Muscle layer of duodenum (tissue), 2 donors: Measurements from ENCODE around the gene UBE2K.
"Not testable (repeated sequence)": the region's sequence is repeated elsewhere in the genome, so short reads cannot be mapped to it uniquely, and the experiment has no call there.

Experiments used
- H3K27ac ChIP-seq: one replicate; pipeline ENCODE4 v1.7.0; 2013; ENCODE audit warnings: mild to moderate bottlenecking, low read length
- H3K27me3 ChIP-seq: one replicate; pipeline ENCODE4 v1.7.0; 2013; ENCODE audit warnings: low read depth, mild to moderate bottlenecking, control low read depth, low read length
- H3K36me3 ChIP-seq, 2 donors: one replicate each; pipeline ENCODE4 v1.7.0; 2013; ENCODE audit warnings: low read length in 2 of 2, control low read depth in 1 of 2, mild to moderate bottlenecking in 1 of 2; ENCODE audit not compliant: insufficient read depth in 2 of 2, control insufficient read depth in 1 of 2
- H3K4me1 ChIP-seq, 2 donors: one replicate each; pipeline ENCODE4 v1.7.0; 2013; ENCODE audit warnings: low read length in 2 of 2, mild to moderate bottlenecking in 2 of 2, control low read depth in 1 of 2, moderate library complexity in 1 of 2; ENCODE audit not compliant: insufficient read depth in 2 of 2, control insufficient read depth in 1 of 2
- H3K4me3 ChIP-seq, 2 donors: one replicate each; pipeline ENCODE4 v1.7.0; 2013; ENCODE audit warnings: low read length in 2 of 2, low read depth in 1 of 2, mild to moderate bottlenecking in 1 of 2
- H3K9me3 ChIP-seq, 2 donors: one replicate each; pipeline ENCODE4 v1.7.0; 2013; ENCODE audit warnings: low read length in 2 of 2, control low read depth in 1 of 2, mild to moderate bottlenecking in 1 of 2; ENCODE audit not compliant: control insufficient read depth in 1 of 2
- donor health status: healthy.

The UBE2K gene

DNA sequence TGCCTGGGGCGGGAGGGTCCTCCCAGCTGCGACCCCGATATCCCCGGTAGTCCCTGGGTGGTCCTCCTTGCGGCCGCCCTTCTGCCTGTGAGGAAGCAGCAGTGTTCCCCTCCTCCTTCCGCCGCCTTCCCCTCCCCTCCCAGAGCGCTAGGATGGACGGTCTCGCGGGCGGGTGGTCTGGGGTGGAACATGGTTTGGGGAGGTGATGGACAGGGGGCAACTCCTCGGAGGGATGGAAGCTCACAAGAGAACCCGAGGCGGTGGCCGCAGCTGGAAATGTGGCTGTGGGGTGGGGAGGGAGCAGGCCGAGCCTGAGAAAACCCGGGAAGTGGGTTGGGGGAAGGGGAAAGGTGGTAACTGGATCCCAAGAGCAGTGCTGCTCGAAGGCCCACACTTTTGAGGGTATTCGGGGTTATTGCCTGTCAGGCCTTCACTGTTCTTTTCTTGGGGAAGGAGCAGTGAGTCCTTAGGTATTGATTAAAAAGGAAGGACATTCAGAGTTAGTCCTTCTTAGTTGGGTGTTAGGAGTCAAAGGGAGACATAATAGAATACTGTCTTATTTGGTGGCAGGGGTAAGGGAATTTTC, 581 bp downstream of the UBE2K start:
- H3K4me1 ChIP-seq = peaks cover 10 to 36% of the 10 kb centered on the region in 2 donors
- H3K36me3 ChIP-seq = peaks cover 0 to 4% of the 10 kb centered on the region in 2 donors
- H3K27ac ChIP-seq = peak overlapping the region; percentile 95
- peak overlapping the region; percentile 92 to 93 for H3K4me3 ChIP-seq
- H3K9me3 ChIP-seq = no peaks in the 10 kb centered on the region
- H3K27me3 ChIP-seq = no peaks in the 10 kb centered on the region

DNA sequence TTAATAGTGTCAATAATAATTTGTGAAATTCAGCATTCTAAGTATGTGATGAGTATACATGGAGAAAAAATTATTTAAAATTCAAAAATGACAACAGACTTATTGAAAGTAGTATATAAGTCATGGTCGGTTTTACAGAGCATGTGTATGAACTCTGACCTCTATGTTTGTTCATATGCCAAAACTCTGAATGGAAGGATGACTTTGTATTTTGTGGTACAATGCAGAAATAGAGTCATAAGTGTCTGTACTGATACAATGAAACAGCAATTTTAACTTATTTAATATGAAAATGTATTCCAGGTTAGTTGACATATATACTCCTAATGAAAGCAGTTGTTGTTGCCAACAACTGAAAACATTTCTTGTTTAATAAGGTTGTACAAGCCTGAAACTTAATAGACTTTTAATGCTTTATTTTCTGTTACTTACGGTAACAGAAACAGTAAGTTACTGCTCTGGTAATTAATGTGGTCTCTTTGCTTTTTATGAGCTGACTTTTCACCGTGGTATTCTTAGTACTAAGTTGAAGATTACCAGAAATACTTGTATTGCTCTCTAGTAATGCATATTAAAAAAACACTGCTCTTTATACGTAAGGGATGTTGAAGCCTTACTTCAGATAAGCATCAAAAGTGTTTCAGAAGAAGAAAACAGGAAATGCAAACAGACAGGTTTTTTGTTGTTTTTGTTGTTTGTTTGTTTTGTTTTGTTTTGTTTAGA, 1.9 kb downstream of the UBE2K start:
- peak overlapping the region; percentile 95 for H3K27ac ChIP-seq
- no peaks in the 10 kb centered on the region for H3K27me3 ChIP-seq
- H3K4me1 ChIP-seq = peaks cover 10 to 36% of the 10 kb centered on the region in 2 donors
- peaks cover 0 to 4% of the 10 kb centered on the region in 2 donors for H3K36me3 ChIP-seq
- H3K9me3 ChIP-seq = no peaks in the 10 kb centered on the region
- H3K4me3 ChIP-seq = peak overlapping the region; percentile 92 to 93

DNA sequence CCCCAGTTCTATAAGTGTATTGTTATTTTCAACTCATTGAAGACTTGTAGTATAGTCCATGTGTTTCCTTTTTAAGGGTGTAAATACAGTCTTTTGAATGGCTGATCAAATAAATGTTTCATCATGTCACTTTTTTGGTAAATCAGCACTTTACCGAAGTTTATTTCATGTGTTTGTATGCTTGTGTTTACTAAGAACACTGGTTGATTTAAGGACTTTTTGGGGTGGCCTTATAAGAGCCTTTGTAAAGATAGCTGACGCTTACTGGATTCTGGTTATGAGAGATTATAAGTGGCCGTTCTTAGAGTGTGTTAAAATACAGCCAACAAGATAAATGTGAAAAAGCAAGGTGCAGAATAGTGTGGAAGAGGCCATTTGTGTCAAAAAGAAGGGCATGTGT, 2.6 kb downstream of the UBE2K start:
- Histone ChIP-seq H3K4me1 (peaks cover 10 to 35% of the 10 kb centered on the region in 2 donors), H3K9me3 (no peaks in the 10 kb centered on the region), H3K27ac (no peak overlapping the region), H3K4me3 (peak overlapping the region; percentile 32 to 93), H3K36me3 (peaks cover 0 to 4% of the 10 kb centered on the region in 2 donors), H3K27me3 (no peaks in the 10 kb centered on the region)

DNA sequence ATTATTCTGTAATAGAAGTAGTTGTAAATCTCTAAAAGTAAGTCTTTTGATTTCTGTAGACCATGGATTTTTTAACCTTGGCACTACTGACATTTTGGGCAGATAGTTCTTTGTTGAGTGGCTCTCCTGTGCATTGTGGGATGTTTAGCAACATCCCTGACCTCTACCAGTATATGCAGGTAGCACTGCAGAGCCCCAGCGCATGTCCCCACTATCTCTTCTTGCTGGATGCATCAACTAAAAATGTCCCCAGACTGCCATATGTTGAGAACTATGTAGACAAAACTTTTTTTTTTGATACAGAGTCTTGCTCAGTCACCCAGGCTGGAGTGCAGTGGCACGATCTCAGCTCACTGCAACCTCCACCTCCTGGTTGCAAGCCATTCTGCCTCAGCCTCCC, 4.8 kb downstream of the UBE2K start:
- Histone ChIP-seq H3K36me3 (peaks cover 0 to 4% of the 10 kb centered on the region in 2 donors), H3K4me3 (no peak overlapping the region), H3K27ac (no peak overlapping the region), H3K4me1 (peaks cover 10 to 22% of the 10 kb centered on the region in 2 donors), H3K9me3 (no peaks in the 10 kb centered on the region), H3K27me3 (no peaks in the 10 kb centered on the region)

DNA sequence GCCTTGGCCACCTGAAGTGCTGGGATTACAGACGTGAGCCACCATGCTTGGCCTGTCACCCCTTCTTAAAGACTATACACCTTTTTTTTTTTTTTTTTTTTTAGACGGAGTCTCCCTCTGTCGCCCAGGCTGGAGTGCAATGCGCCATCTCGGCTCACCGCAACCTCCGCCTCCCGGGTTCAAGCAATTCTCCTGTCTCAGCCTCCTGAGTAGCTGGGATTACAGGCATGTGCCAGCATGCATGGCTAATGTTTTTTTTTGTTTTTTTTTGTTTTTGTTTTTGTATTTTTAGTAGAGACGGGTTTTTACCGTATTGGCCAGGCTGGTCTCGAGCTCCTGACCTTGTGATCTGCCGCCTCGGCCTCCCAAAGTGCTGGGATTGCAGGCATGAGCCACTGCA, 6.9 kb downstream of the UBE2K start:
- H3K4me3 ChIP-seq, H3K27ac ChIP-seq, H3K36me3 ChIP-seq, H3K27me3 ChIP-seq, H3K9me3 ChIP-seq: not testable (repeated sequence)
- H3K4me1 ChIP-seq = peaks cover under 1 to 14% of the 10 kb centered on the region in 2 donors

DNA sequence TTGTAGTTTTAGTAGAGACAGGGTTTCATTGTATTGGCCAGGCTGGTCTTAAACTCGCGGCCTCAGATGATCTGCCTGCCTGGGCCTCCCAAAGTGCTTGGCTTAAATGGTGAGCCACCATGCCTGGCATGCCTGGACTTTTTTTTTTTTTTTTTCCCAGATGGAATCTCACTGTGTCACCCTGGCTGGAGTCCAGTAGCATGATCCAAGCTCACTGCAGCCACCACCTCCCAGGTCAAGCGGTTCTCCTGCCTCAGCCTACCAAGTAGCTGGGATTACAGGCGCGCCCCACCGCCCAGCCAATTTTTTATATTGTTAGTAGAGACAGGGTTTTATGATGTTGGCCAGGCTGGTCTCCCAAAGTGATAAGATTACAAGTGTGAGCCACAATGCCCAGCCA, 8.4 kb downstream of the UBE2K start:
- Histone ChIP-seq H3K36me3 (peaks cover 0 to 4% of the 10 kb centered on the region in 2 donors), H3K9me3 (no peaks in the 10 kb centered on the region), H3K4me1 (peaks cover 0 to 2% of the 10 kb centered on the region in 2 donors), H3K27me3 (no peaks in the 10 kb centered on the region), H3K4me3 (no peak overlapping the region), H3K27ac (no peak overlapping the region)

DNA sequence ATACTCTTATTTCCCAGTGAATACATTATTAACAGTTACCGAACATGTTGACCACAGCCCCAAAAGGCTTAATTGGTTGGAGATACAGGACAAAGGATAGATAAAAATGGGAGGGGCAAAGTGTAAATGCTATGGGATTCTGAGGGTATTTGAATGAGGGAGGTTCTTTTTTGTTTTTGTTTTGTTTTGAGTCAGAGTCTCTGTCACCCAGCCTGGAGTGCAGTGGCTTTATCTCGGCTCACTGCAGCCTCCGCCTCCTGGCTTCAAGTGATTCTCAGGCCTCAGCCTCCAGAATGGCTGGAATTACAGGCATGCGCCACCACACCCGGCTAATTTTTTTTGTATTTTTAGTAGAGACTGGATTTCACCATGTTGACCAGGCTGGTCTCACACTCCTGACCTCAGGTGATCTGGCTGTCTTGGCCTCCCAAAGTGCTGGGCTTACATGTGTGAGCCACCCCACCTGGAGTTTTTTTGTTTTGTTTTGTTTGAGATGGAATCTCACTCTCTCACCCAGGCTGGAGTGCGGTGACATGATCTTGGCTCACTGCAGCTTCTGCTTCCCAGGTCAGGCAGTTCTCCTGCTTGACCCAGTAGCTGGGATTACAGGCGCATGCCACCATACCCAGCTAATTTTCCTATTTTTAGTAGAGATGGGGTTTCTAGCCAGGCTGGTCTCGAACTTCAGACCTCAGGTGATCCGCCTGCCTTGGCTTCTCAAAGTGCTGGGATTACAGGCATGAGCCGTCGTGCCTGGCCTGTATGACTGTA, 9.0 kb downstream of the UBE2K start:
- no peak overlapping the region for H3K27ac ChIP-seq
- peaks cover 0 to 4% of the 10 kb centered on the region in 2 donors for H3K36me3 ChIP-seq
- no peaks in the 10 kb centered on the region for H3K4me1 ChIP-seq

DNA sequence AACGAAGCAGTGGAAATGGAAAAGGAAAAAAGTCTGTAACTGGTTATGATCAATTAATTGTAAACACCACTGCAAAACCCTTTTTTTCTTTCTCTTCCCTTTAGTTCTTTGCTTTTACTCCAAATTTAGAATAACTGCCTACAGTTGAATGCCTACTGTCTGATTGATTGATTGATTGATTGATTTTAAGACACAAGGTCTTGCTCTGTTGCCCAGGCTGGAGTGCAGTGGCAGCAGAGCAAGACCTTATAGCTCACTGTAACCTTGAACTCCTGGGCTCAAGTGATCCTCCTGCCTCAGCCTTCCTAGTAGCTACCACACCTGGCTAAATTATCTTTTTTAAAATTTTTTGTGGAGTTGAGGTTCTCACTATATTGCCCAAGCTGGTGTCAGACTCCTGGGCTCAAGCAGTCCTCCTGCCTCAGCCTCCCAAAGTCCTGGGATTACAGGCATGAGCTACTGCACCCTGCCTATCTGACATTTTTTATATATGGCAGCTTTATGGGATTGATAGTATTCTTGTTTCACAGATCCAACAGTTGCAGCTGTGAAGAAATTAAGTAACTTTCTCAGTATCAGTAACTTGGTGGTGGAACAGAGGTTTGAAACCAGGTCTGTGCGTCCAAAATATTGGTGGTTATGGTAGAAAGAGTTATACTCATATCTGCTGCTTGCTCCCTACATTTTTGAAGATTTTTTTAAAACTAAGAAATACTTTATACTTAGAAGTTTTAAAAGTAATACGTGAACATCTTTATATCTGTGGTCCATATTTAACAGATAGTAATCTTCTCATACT, 12.4 kb downstream of the UBE2K start:
- Histone ChIP-seq H3K27ac (no peak overlapping the region), H3K36me3 (no peaks in the 10 kb centered on the region), H3K9me3 (no peaks in the 10 kb centered on the region), H3K4me1 (peaks cover 0 to 8% of the 10 kb centered on the region in 2 donors), H3K27me3 (no peaks in the 10 kb centered on the region), H3K4me3 (no peak overlapping the region)

More for the DNA sequence above, 9.0 kb downstream of the UBE2K start:
- Histone ChIP-seq H3K27me3 (no peaks in the 10 kb centered on the region), H3K4me3 (no peak overlapping the region), H3K9me3 (no peaks in the 10 kb centered on the region)

DNA sequence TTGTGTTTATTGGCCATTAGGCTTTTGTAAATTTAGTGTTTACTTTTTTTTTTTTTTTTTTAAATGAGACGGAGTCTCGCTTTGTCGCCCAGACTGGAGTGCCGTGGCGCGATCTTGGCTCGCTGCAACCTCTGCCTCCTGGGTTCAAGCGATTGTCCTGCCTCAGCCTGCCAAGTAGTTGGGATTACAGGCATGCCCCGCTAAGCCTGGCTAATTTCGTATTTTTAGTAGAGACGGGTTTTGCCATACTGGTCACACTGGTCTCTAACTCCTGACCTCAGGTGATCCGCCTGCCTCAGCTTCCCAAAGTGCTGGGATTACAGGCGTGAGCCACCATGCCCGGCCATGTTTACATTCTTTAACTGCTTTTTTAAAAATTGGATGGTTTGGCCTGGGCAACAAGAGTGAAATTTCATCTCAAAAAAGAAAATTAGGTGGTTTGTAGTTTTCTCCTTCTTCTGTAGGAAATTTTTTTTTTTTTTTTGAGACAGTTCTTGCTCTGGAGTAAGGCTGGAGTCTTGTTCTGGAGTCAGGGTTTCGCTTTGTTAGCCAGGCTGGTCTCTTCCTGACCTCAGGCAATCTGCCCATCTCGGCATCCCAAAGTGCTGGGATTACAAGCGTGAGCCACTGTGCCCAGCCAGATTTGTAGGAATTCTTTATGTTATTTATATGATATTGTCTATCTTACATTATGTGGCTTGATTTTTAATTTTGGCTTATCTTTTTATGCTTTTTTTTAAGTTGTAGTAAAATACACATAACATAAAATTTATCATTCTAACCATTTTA, 15.1 kb downstream of the UBE2K start:
- no peaks in the 10 kb centered on the region for H3K9me3 ChIP-seq
- H3K4me1 ChIP-seq = peaks cover 0 to 8% of the 10 kb centered on the region in 2 donors
- H3K36me3 ChIP-seq = no peaks in the 10 kb centered on the region
- H3K4me3 ChIP-seq = no peak overlapping the region
- no peaks in the 10 kb centered on the region for H3K27me3 ChIP-seq
- H3K27ac ChIP-seq = no peak overlapping the region

DNA sequence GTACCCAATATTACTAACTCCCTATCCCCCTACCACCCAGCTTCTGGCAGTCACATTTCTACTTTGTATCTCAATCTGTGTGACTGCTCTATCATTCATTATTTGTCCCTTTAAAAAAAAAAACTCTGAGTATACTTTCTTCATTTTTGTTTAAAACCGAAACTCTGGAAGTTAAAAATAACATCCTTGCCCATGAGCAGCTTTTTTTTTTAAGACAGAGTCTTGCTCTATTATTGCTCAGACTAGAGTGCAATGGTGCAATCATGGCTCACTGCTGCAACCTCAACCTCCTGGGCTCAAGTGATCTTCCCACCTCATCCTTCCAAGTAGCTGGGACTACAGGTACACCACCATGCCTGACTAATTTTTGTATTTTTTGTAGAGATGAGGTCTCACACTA, 15.8 kb downstream of the UBE2K start:
- no peak overlapping the region for H3K27ac ChIP-seq
- no peaks in the 10 kb centered on the region for H3K36me3 ChIP-seq
- peaks cover 0 to 8% of the 10 kb centered on the region in 2 donors for H3K4me1 ChIP-seq
- no peaks in the 10 kb centered on the region for H3K27me3 ChIP-seq
- H3K9me3 ChIP-seq = no peaks in the 10 kb centered on the region
- H3K4me3 ChIP-seq = no peak overlapping the region
